Prostate gland (tissue), 2 donors: Measurements from ENCODE around the gene ZNRF3.

Experiments
- CTCF ChIP-seq, 4 experiments: fragments of 200-600 bp in 2 of 4; fragments of 450-650 bp in 2 of 4; sonication (generic) in 2 of 4; IDR thresholded peaks; 1 replicate in 3 of 4; 2 replicates in 1 of 4; pipeline ENCODE4 v1.5.1; 2016 to 2019; ENCODE audit warnings: antibody characterized with exemption in 4 of 4, mild to moderate bottlenecking in 2 of 4, moderate library complexity in 2 of 4
- POLR2AphosphoS5 ChIP-seq: sonication (generic); formaldehyde crosslinking; IDR thresholded peaks from one replicate; pipeline ENCODE4 v1.6.1; 2017; ENCODE audit warnings: antibody characterized with exemption

GRCh38 chr22:28911777-28912669, 28.7 kb downstream of the ZNRF3 start:
- TF ChIP-seq POLR2AphosphoS5 = peak; percentile 73
- no peak for TF ChIP-seq CTCF (IDR thresholded peaks at IDR 0.05)
